ENCODE data around the gene PTPRN2. TPM values are rescaled to one million over a fixed set of nuclear protein-coding genes. Genes with fewer than 3 reads are reported as not detected.

Gene PTPRN2
- polyA plus RNA-seq, 1 experiment = 0.02 TPM

DNA sequence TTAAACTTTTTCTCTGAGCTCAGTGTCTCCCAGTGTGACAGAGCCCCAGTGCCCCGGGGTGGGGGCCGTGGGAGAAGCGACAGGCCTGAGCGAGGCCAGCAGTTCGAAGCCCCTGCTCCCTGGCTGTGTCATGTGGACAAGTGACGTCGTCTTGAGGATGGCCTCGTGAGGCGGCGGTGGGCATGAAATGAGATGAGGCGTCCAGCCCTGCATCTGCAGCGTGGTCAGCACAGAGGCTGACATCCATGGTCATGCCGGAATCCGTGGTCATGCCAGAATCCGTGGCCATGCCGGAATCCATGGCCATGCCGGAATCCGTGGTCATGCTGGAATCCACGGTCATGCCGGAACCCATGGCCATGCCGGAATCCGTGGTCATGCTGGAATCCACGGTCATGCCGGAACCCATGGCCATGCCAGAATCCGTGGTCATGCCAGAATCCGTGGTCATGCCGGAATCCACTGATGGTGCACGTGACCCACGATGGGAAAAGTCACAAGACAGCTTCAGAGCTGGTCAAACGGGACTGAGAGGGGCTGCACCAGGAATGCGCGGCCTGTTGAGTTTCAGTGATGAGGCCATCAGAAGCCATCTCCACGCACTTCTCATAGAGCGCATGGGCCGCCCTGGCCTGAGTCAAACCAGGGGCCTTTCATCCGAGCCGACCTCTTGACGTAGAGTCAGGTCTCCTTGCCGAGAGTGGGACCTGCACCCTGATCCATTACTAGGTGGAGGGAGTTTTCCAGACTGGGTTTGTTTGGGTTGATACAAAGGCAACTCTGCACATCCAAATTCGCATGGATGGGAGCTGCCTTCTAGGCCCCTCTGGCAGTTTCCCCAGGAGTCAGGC lies 342.5 kb downstream of the PTPRN2 start:
- Histone ChIP-seq H3K9me3 (ENCODE audit: control insufficient read depth, insufficient read depth, low read length) (peaks cover 73% of the 10 kb centered on the region), H3K4me3 (ENCODE audit: low read depth, low read length) (no peak overlapping the region), H3K27me3 (ENCODE audit: control insufficient read depth, insufficient read depth, low read length) (no peaks in the 10 kb centered on the region), H3K27ac (ENCODE audit: low read depth, low read length) (no peak overlapping the region)
- CTCF ChIA-PET = no interaction called here
- TF ChIP-seq, protein P1, sequence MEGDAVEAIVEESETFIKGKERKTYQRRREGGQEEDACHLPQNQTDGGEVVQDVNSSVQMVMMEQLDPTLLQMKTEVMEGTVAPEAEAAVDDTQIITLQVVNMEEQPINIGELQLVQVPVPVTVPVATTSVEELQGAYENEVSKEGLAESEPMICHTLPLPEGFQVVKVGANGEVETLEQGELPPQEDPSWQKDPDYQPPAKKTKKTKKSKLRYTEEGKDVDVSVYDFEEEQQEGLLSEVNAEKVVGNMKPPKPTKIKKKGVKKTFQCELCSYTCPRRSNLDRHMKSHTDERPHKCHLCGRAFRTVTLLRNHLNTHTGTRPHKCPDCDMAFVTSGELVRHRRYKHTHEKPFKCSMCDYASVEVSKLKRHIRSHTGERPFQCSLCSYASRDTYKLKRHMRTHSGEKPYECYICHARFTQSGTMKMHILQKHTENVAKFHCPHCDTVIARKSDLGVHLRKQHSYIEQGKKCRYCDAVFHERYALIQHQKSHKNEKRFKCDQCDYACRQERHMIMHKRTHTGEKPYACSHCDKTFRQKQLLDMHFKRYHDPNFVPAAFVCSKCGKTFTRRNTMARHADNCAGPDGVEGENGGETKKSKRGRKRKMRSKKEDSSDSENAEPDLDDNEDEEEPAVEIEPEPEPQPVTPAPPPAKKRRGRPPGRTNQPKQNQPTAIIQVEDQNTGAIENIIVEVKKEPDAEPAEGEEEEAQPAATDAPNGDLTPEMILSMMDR (IDR thresholded peaks at IDR 0.05; ENCODE audit: low read depth, low read length) = no peak
- no peak for DNase-seq (ENCODE audit: low read depth, low spot score)
- POLR2A ChIA-PET = interaction anchor here (0.6 kb wide), 1 partner anchor 57 kb away, joined by 4 read pairs; no protein-coding TSS in a partner anchor

DNA sequence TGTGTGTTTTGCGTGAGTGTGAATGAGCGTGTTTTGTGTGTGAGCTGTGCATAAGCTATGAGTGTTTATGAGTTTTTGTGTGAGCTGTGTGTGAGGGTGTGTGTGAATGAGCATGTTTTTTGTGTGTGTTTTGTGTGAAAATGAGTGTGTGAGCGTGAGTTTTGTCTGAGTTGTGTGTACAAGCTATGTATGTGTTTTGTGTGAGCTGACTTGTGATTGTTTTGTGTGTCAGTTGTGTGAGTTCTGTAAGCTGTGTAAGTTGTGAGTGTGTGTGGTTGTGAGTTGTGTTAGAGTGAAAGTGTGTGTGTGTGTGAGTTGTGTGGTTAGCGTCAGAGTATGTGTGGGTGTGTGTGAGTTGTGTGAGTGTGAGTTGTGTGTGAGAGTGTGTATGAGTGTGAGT lies 343.2 kb downstream of the PTPRN2 start:
- no peak for DNase-seq (ENCODE audit: low read depth, low spot score)
- TF ChIP-seq, protein P1 (IDR thresholded peaks at IDR 0.05; ENCODE audit: low read depth, low read length) = no peak
- H3K9me3 ChIP-seq (ENCODE audit: control insufficient read depth, insufficient read depth, low read length) = peaks cover 75% of the 10 kb centered on the region
- no peak overlapping the region for H3K4me3 ChIP-seq (ENCODE audit: low read depth, low read length)
- H3K27me3 ChIP-seq (ENCODE audit: control insufficient read depth, insufficient read depth, low read length) = no peaks in the 10 kb centered on the region
- H3K27ac ChIP-seq (ENCODE audit: low read depth, low read length) = no peak overlapping the region
- CTCF ChIA-PET = no interaction called here
- POLR2A ChIA-PET = no interaction called here

DNA sequence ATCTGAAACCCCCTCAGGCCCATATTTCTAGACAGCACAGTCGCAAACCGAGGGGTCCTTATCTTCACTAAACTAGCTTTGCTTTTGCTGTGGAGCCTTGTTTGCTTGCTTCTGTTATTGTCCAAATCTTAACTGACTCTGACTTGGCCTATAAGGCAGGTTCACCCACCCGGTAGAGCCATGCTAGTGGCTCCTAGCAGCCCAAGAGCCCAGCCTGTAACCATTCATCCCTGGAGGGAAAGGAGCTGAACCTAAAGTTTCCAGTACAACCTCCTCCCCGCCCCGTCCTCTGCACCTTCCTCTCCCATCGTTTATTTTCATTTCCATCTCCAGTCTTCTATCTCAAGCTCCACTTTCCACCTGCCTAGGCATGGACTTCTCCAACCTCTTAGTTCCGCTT lies 345.7 kb downstream of the PTPRN2 start:
- TF ChIP-seq, protein P1 (IDR thresholded peaks at IDR 0.05; ENCODE audit: low read depth, low read length) = no peak

DNA sequence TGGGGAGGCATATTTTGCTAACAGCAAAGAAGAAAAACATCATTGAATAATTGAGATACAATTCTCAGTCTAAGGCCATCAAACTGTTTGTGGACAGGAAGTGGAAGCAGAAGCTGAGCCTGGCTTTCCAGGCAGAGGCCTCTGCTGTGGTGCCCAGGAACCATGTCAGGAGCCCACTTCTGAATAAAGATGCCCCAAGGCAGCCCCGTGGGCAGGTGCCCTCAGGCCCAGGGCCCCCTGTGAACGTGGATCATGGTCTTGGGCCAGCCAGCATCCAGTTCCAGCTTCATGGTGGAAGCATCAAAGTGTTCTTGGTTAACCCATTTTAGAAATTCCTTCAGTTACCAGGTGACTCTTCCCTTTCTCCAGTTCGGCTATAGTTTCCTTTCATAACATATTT lies 346.8 kb downstream of the PTPRN2 start:
- no peaks in the 10 kb centered on the region for H3K27me3 ChIP-seq (ENCODE audit: control insufficient read depth, insufficient read depth, low read length)
- peaks cover 67% of the 10 kb centered on the region for H3K9me3 ChIP-seq (ENCODE audit: control insufficient read depth, insufficient read depth, low read length)
- no peak overlapping the region for H3K27ac ChIP-seq (ENCODE audit: low read depth, low read length)
- CTCF ChIA-PET = no interaction called here
- H3K4me3 ChIP-seq (ENCODE audit: low read depth, low read length) = no peak overlapping the region
- DNase-seq (ENCODE audit: low read depth, low spot score) = no peak
- TF ChIP-seq, protein P1 (IDR thresholded peaks at IDR 0.05; ENCODE audit: low read depth, low read length) = no peak
- POLR2A ChIA-PET = no interaction called here

More for the DNA sequence above, 345.7 kb downstream of the PTPRN2 start:
- H3K27ac ChIP-seq (ENCODE audit: low read depth, low read length) = no peak overlapping the region
- ChIA-PET CTCF (no interaction called here), POLR2A (no interaction called here)
- DNase-seq (ENCODE audit: low read depth, low spot score) = no peak
- H3K4me3 ChIP-seq (ENCODE audit: low read depth, low read length) = no peak overlapping the region
- H3K9me3 ChIP-seq (ENCODE audit: control insufficient read depth, insufficient read depth, low read length) = peaks cover 69% of the 10 kb centered on the region
- no peaks in the 10 kb centered on the region for H3K27me3 ChIP-seq (ENCODE audit: control insufficient read depth, insufficient read depth, low read length)

DNA sequence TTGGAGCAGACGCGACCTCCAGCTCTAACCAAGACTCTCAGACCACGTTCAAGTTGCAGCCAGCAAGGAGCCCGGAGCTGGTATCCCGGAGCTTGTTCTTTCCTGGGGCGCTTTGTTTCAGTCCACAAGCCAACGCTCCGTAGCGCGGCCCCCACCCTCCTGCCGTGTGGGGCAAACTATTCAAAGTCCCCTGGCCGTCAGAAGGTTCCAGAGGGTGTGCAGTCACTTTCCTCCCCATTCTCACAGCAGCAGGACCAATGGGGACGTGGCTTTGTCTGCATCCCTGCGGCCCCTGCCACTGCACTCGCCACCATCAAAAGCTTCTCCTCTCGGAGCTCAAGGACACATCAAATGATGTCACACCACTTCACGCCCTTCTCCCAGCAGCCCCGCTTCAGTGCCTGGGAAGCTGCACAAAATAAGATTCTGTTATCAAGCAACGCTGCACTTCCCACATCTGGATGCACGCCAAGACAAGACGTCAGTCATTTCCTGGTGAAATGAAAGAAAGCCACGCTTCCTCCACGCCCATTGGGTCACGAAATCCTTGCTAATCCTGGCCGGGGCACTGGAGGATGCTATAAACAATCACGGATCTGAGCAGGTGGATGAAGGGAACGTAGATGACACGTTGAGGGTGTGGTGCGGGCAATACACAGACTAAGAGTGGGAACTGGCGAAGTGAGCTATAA lies 348.2 kb downstream of the PTPRN2 start:
- no peak for DNase-seq (ENCODE audit: low read depth, low spot score)
- TF ChIP-seq, protein P1 (IDR thresholded peaks at IDR 0.05; ENCODE audit: low read depth, low read length) = no peak
- Histone ChIP-seq H3K27me3 (ENCODE audit: control insufficient read depth, insufficient read depth, low read length) (no peaks in the 10 kb centered on the region), H3K4me3 (ENCODE audit: low read depth, low read length) (no peak overlapping the region), H3K27ac (ENCODE audit: low read depth, low read length) (no peak overlapping the region), H3K9me3 (ENCODE audit: control insufficient read depth, insufficient read depth, low read length) (peaks cover 60% of the 10 kb centered on the region)
- ChIA-PET POLR2A (no interaction called here), CTCF (no interaction called here)
